ENCODE measurements around the gene SKI.

DNA sequence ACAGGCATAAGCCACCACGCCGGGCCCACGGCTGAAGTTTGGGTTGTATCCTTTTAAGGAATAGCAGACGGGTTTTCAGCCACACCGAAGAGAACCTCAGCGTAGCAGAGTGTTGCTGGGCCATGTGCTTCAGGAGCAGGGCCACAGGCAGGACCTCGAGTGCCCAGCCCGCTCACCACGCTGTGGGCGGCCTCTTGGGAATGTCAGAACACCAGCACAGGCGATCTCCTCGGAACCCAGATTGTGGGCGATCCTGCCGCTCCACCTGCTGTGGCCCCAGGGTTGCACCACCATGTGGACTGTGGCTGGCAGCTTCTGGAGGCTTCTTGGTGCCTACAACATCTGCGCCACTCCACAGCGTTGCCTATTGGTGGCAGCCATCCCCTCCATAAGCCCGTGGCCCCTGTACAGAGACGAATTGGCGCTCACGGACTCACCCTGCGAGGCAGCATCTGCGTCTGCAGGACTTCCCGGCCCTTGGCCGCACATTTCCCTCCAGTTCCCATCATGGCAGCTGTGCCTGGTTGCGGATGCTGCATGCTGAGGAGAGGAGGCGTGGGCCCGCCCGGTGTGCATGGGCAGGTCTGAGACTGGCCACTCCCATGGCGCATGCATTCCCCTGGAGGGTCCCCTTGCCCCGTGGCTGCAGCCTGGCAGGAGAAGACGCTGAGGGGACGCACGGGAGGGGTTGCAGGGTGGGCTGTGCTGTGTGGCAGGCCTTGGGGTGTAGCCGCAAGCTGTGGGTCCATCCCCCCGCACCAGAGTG, 69.3 kb downstream of the SKI start:
- TF ChIP-seq, protein P1, sequence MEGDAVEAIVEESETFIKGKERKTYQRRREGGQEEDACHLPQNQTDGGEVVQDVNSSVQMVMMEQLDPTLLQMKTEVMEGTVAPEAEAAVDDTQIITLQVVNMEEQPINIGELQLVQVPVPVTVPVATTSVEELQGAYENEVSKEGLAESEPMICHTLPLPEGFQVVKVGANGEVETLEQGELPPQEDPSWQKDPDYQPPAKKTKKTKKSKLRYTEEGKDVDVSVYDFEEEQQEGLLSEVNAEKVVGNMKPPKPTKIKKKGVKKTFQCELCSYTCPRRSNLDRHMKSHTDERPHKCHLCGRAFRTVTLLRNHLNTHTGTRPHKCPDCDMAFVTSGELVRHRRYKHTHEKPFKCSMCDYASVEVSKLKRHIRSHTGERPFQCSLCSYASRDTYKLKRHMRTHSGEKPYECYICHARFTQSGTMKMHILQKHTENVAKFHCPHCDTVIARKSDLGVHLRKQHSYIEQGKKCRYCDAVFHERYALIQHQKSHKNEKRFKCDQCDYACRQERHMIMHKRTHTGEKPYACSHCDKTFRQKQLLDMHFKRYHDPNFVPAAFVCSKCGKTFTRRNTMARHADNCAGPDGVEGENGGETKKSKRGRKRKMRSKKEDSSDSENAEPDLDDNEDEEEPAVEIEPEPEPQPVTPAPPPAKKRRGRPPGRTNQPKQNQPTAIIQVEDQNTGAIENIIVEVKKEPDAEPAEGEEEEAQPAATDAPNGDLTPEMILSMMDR (IDR thresholded peaks at IDR 0.05): no peak
- TF ChIP-seq POLR2A (IDR thresholded peaks at IDR 0.05): no peak
